HG03175 (cell line): Measurements from ENCODE around the gene TBC1D7.
A peak's percentile ranks its signal among the peaks of the same experiment; 100 is the strongest.

Experiments used
- ATAC-seq: cut with Tn5 transposase; IDR thresholded peaks from one replicate; pipeline ENCODE4 v1.9.1; 2021; ENCODE audit warnings: mild to moderate bottlenecking, moderate library complexity; ENCODE audit not compliant: unreplicated experiment

TBC1D7 gene

DNA sequence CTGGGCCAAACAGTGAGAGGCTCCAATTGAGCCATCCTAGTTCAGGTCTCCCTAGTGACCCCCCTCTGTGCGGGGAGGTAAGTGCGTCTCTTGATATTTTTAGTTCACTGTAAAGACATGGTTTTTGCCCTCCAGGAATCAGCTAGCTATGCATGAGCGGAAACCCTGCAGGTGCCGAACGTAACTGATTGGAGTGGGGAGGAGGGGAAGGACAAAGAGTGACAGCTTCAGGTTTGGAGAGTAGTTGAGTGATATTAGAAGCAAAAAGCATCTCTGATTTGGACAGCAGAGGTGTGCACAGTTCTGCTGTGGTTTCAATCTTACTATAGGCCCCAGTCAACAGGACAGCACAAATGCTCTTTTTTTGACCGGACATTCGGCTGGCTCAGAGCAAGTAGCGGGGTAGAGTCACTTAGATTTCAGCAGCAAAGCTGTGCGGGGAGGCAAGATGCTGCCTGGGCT, 31.8 kb downstream of the TBC1D7 start:
- no peak for ATAC-seq

DNA sequence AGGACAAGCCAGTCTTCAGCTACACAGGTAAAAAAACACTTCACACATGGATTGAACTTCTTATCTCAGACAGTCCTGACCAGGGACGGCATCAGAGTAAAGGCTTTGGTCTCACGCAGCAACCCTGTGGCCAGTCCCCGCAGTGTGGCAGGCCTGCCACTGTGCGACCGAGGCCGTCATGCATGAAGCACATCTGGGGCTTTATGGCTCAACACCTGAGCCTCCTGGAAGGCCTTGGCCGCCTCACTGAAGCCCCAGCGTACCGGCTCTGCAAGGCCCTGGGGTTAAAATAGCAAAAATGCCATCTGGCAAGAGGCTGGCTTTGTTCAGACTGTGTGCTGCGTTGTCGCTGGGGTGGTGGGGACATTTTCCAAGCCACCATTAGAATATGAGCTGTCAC, 32.8 kb downstream of the TBC1D7 start:
- ATAC-seq = no peak

DNA sequence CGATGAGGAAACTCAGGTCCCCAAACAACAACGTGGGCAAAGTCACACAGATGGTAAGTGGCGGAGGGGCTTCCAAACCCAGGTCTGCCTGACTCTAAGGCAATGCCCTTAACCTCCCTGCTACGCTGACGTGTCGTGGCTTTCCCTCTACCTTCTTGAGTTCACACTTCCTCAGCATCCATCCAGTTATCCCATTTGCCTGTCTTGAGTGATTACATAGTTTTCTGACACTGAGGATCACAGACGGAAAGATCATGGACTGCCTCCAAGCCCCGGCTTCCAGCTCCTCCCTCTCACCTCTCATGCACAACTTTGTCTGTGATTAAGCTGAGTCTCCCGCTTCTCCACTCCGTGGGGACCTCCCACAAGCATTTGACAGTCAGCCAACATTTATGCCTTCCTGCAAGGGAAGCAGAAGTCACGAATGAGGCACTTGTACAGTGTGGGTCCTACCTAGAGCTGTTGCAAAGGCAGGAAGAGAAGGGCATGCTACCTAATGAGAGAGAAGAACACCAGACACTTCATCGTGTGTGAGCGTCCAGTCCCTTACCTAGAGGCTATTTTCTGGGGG, 33.8 kb downstream of the TBC1D7 start:
- no peak for ATAC-seq

DNA sequence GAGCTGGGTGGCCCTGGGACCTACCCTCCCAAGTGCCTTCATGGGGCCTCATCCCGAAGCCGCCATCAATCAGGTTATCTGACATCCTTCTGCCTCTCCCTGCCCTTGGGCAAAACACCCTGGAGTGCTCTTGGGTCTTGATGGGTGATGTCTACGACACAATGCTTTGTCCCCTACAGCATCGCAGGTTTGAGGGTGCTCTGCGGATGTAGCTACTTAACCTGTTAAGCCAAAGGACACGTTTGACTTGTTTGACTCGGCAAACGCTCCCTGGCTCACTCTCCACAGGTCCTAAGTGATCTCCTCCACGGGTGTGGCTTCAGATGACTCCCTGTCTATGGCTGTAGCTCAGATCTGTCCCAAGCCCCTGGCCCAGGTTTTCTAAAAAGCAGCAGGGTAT, 35.6 kb downstream of the TBC1D7 start:
- no peak for ATAC-seq

DNA sequence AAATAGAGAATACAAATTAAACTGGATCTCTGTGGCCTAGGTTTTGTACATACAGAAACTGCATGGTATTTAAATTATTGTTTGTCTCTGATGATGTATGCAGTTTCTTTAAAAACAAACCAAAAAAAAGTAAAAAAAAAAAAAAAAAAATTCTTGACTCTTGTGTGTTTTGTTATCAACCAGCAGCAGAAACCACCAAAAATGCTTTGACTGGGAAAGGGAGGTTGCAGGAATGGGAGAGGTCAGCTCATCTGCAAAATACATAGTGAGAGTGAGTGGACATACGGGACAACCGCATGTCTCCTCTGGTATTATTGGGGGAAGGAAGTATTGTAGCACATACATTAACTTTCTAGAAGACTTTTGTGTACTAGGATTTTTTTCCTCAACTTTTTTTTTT, 38.0 kb downstream of the TBC1D7 start:
- no peak for ATAC-seq

GRCh38 chr6:13289789-13290318, 38.5 kb downstream of the TBC1D7 start:
- ATAC-seq = no peak

DNA sequence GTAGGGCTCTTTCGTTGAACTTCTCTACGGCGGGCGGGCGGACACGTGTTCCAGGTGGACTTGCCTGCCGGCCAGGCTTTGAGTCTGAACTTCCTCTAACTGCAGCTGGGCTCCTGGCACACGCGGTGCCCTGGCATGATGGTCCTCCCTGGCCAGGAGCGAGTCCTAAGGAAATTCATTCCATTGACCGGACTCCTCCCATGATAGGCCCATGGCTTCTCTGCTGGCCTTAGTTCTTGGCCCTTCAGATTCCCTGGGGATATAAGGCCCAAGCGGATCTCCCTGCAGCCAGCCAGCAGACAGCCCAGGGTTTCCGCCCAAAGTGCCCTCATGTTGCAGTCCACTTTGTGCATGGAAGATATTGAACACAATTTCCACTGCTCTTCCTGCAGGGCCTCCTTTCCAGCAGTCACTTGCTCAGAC, 39.4 kb downstream of the TBC1D7 start:
- ATAC-seq = no peak

GRCh38 chr6:13288481-13288880, 39.9 kb downstream of the TBC1D7 start:
- no peak for ATAC-seq

DNA sequence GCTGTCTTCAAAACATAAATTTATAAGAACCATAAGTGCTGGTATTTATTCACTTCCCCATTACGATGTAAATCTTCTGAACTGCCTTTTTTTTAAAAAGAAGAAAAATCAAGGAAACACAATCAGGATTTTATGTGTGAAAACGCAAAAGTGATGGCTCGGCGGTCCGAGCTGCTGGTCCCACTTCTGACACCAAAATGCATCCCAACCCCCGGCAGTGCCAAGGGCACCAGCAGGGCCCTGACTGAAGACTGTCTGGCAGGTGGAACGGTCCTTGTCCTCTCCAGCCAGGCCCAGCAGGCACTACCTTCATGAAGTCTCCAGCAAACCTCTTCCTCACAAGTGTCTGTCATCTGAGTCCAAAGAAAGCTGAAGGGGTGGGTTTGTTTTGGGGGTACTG, 41.2 kb downstream of the TBC1D7 start:
- no peak for ATAC-seq

- ATAC-seq = peak; percentile 39
Observed at GRCh38 chr6:13286181-13286580, 42.2 kb downstream of the TBC1D7 start.

DNA sequence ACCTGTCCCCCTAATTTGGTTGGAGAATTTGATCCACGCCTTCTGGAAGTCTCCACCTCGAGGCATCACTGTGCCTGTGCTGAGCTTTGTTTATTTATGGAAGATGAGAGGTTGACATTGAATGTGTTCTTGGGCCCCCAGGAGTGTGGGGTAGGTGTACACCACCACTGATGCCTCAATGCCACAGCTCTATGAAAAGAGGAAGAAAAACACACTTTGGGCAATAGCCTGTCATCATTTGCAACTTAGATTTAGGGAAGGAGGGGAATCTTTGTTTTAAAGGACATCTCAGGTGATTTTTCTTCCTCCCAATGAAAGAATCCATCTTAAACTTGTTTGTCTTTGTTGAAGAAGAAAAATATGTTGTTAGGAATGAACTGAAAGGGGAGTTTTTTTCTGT, 42.6 kb downstream of the TBC1D7 start:
- no peak for ATAC-seq

GRCh38 chr6:13284646-13285045, 43.7 kb downstream of the TBC1D7 start:
- ATAC-seq = no peak

DNA sequence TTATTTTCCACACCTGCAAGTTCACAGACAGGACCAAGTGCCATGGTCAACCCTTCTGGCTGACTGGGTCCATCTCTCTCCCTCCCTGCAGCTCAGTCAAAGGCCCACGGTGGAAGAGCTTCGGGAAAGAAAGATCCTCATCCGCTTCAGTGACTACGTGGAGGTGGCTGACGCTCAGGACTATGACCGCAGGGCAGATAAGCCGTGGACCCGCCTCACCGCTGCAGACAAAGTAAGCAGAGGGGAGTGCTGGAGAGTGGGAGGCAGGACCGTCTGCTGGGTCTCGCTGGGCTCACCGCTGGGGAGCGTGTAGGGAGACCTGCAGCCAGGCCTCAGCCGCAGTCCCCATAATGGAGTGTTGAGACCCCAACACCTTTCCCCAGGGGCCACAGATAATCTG, 45.0 kb downstream of the TBC1D7 start:
- ATAC-seq = no peak

DNA sequence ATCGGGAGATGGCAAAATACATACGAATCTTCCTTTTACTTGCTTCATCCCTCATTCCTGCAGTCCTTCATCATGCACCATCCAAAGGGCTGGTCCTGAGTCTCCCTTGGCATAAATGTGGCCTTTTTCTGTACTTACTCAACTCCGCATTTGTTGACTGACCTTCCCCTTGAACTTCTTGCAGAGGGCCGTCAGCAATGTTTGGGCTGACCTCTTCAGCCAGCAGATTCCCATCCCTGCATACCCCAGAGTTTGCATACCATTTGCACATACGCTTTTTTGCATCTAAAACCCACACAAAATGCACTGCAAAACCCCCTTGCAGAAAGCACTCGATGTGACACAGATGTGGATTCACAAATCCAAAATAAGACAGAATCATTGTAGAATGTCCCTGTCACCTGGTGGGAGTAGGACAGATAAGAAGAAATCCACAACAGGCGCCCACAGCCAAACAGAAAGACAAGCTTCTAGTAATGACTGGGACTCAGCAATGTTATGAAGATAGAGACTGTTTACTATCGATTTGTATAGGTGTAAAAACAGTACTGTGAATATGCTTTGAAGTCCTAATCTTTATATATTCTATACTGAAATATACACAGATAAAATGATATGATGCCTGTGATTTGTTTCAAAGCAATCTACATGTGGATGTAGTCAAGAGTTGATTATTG, 45.8 kb downstream of the TBC1D7 start:
- no peak for ATAC-seq

DNA sequence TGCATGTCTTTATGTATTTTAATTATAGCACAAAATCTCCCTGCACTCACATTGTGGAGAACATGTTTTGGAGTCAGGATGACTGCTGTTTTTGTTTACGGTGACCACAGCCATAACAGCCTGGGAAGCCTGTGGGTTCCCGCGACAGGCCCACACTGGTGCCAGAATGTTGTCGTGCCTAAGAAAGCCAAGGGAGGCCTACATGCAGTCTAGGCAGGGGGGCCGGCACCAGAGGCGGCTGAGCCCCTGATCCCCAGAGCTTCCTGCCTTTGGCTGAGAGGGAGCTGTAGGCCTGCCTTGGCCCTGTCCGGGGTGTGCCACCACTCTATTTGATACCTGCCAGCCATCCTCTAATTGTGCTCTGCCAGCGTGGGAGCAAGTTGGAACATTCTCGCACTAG, 46.7 kb downstream of the TBC1D7 start:
- ATAC-seq = no peak

DNA sequence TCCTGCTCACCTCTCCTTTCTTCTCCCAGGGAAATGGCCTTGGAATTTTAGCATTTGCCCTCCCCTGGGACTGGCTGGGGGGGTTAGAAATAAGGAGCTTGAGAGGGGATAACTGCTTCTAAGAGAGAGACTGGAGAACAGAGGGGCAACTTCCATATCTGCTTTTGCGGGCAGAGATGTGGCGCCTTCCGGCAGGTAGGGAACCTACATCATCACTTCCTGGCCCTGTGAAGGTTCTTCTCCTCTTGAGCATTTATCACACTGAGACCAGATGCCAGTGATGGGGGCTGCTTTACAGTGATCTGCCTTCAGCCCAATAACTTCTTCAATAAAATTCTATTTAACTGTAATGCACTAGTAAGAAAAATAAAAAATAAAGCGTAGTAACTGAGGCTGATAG, 48.1 kb downstream of the TBC1D7 start:
- no peak for ATAC-seq

DNA sequence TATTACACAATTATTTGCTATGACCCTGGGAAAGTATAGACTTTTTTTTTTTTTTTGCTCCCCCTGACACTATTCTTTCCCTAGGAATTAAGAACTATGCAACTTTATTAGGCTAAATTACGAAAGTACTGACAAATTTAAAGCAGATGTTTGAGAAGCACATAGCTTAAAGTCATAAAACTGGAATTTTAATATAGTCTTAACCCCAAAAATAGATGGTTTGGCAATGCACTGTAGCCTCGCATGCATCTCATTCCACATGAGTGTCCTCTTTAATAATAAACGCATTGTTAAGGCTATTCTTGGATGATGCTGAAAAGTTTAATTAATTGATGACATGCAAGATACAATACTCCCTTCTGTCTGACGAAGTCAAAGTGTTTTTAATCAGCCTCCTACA, 49.3 kb downstream of the TBC1D7 start:
- ATAC-seq = no peak

DNA sequence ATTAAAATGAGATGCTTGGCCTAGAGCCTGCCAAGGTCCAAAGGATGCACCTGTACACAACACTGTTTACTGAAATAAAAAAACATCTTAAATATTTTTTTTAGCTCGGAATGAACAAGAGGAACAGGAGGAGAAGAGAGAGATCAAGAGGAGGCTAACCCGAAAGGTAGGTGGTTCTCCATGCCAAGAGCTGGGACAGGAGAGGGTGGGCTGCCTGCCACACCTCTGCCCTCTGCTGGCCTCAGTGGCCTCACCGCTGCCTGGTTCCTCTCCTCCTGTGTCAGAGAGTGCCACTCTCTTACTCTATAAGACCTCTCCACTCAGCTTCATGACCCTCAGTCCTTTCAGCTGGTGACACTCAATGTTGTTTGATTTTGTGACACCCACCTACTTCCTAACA, 50.2 kb downstream of the TBC1D7 start:
- ATAC-seq = no peak

- no peak for ATAC-seq
Observed at GRCh38 chr6:13277231-13277630, 51.1 kb downstream of the TBC1D7 start.

DNA sequence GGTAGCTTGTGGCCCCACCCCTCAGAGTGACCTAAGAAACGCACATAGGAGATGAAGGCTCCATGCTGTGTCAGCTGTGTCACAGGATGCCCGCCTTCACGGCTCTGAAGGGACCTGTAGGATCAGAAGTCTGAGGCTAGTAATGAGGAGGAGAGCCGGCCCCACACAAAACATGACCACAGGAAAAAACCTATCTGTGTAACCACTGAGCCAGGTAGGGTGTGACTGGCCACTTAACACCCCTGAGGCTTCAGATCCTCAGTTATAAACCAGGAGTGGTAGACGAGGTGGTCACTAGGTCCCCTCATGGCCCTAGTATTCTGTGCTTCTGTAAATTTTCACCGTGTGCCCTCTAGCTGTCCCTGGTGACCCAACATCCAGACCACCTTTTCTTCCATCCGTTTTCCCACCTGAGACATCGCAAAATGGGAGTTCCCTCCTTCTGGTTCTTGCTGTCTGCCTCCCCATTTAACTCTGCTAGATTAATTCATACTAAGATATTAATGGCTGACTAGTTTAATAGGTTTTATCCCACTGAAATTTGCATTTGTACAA, 52.8 kb downstream of the TBC1D7 start:
- ATAC-seq = no peak

GRCh38 chr6:13274707-13275434, 53.5 kb downstream of the TBC1D7 start:
- no peak for ATAC-seq
